Measurements from ENCODE around the gene RETREG1.

RETREG1 gene

DNA sequence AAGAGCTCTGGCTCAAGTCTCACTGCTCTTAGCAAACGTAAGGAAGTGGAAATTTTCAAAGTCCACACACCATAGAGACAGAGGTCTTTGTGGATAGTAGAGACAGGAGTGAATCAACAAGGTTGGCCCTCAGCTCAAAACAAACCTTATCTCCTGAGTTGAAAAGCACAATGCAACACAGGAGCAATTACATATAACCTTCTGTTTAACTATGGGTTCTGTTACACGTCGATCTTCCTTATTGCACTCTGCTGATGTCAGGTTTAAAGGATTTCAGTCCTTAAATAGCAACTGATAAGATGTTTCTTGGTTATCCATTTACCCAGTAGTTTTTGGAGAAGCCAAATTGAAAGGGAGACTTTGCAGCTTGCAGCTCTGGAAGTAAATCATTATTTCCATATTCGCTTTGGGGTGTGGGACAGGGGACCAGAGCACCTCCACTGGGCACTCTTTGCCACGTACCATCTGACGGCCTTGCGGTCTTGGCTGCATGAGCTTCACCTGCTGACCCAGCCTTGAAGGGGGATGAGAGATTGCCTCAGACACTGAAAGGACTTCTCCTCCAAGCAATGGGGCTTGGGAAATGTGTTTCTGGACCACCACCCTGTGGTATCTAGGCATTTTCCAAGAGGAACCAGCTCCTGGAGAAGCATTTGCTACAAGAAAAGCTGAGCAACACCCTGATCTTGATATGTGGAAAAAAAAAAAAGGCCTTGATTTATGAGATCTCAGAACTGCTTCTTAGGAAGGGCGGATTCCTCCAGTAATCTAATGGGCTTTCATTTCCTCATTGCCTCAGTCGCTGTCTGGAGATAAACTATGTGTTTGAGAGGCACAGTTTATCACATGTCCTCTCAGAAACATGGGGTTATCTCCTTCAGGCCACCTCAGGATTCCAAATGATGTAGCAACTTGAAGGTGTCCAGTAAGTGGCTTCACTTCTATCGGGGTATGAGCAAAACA lies 95.0 kb downstream of the RETREG1 start:
- DNase-seq, result no peak

DNA sequence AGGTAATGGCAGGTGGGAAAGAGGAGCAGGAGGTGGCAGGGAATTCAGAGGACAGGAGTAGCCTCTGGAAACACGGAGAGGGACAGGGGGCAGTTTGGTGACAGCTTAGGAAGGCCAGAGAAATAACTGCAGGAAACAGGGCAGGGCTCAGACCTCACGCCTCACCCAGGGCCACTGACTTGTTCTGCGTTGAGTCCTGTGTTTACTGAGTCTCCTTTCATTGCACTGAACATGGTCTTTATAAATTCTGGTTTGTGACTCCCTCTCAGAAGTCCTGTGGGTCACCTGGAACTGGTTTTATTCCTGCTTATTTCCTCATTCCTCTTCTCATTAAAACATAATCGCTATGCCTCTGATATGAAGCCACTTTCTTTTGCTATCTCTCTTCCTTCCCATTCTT lies 96.0 kb downstream of the RETREG1 start:
- no peak for DNase-seq

DNA sequence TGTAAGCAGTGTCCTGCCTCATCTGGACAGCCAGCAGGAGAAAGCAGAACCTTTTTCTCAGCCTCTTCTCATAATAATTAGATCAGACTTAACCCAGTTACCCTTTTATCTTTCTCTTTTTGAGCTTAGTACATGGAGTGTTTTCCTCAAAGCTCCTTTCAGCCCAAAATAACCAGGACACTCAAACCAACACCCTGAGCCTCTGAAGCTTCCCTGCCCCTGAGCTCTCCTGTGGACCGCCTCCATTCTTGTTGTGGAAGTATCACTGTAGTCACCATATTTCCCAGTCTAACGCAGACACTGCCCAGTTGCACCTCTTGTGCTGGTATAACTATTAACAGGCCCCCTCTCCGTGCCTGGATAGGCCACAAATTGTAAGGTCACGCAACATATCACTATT lies 97.4 kb downstream of the RETREG1 start:
- no peak for DNase-seq

DNA sequence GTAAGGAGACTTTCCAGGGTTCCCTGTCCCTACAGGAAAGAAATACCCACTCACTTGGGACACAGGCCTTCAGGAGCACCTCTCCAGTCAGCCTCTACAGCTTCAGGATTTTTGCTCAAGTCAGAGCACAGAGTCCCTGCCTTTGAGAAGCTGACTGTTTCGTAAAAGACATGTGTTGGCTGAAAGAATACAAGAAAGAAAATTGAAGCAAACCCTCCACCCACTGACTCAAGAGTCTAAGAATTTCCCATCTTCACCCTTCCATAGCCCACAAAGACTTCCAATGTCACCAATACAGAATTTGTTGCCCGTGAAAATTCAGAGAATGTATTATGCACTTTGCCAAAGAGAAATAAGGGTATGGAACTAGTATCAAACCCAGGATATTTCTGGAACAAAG lies 98.2 kb downstream of the RETREG1 start:
- no peak for DNase-seq

DNA sequence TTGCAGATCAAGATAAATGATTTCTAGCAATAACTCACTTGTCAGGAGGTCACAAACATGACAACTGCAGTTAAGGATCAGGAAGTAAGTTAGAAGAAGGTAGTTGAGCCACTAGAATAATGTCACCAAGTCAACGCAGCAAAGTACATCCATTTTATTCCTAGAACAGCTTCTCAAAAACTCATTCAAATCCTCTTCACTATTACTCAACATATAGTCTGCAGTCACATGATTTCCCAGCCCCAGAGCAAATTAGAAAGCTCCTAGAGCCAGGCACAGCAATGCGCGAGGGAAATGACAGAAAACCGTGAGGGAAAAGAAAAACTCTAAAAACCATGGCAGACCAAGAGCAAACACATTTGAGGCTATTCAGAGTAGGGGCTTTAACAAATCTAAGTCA lies 101.3 kb downstream of the RETREG1 start:
- no peak for DNase-seq

DNA sequence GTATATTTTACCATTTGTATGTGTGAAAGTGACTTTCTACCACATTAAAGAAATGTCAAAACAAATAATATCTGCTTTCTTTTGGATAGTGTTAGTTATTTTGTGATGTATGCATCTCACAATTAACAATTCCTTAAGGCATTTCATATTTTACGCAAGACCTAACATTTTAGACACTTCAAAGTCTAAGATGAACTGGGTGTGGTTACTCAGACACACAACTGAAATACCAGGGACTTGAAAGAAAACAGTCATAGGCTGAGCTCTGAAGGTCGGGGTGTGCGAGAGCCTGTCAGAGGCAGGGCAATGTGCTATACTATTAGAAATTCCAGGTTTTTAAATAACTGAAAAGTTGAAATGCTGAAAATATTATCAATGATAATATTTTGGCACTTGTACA lies 106.7 kb downstream of the RETREG1 start:
- no peak for DNase-seq

DNA sequence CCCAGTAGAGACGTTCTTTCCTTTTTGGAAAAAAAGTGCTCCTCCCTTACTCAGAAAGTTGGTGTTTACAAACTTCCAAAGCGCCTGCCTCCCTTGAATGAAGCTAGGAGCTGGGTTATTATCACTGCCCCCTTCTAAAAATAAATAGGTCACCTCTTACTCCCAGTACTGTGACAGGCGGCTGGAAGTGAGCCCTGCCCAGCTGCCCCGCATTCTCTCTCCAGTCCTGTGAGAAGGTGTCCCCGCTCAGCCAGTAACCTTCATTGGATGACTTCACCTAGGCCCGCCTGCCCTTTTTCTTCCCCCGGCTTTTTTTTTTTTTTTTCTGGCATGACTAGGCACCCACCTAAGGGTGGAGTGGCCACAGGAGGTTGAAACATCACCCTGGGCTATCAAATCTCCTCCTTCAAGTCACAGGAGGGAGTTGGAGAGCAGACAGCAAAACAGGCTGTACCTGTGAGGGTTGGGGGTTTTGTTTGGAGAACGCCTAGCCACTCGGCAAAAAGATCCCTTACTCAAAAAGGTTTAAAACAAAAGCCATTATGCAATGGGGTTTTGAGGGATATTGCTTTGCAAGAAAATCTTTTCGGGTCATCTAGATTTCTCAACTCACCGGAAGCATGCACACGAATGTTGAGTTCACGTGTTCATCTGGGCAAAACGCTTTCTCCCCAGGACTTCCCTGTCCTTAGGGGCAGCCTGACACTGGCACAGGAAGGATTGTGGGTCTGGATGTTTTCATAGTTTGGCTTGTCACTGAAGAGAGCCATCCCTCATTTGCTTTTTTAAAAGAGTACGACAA lies 107.9 kb downstream of the RETREG1 start:
- DNase-seq, result no peak

DNA sequence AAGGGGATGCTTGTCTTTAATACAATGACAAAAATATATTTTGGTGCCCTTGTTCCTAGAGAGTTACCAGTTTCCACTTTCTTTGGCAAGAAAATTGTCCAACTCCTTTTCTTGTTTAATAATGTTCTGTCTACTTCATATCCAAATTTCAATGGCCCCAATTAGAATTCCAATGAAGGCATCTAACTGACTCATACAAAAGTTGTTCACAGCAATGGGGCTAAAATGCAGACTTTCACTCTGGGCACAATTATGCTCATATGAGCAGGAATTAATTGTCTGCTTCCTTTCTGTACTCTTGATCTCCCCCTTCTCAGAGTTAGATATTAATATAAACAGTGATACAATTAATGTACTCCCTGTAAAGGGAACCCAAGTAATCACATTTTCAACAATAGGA lies 109.1 kb downstream of the RETREG1 start:
- DNase-seq, result no peak

DNA sequence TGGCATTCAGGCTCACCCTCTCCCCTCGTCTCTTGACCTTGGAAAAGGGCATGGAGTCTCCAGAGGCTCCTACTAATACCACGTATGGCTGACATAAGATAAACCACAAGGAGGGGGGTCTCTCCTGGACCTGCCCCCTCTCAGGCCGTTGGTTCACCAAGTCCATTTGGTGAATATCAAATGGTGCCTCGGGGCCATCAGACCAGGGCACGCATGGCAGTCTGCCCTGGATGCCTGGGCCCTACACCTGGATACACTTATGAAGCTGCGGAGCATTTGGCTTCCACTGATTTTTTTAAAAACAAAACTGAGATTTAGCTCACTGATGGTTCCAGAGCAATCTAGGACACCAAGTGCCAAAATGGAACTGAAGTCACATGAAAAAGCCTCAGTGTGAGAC lies 110.9 kb downstream of the RETREG1 start:
- no peak for DNase-seq

DNA sequence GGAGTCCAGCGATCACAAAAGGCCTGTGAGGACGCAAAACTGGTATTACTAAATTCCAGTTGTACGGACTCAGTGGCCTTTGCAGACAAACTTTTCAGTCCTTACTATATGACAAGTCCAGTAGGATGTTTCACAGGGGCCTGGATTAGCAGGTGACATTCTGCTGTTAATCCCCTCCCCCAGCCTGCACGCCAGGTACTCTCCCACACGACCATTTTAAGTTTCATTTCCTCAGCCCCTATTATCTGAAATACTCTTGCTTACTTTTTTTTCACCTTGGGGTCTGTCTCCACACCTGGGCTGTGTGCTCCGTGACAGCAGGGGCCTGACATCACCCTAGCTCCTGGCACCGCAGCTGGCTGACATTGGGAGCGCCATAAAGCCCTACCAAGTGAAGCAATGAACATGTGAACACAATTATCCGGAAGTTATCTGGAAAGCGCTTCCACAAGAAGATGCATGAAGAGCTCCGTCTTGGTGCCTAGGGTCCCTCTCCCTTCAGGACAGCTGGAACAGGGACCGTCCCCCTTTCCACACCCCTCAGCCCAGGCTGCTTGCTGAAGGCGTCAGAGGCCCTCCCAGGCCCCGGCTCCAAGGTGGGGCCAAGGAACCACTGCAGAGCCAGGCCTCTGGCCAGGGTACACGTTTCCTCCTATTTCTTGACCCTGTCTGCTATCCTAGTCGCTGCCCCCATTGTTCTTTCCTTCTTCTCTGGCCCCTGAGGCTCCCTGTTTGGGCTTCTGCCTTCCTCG lies 111.5 kb downstream of the RETREG1 start:
- no peak for DNase-seq

DNA sequence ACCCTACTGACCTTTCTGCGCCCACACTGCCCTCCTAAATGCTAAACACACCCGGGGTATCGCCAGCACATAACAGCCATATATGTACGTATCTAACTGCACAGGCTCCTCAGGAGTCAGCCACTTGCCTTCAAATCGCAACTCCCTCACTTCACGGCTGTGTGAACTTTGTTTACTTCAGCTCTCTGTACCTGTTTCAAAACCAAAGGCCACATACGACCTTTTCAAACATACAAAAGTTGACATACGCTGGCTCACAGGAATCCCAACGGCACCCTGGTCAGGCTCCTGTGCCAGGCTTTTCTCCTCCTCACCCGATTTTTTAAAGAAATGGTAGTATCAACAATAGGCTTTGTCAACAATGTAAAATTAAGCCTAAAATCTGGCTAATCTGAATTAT lies 112.2 kb downstream of the RETREG1 start:
- DNase-seq, result no peak

DNA sequence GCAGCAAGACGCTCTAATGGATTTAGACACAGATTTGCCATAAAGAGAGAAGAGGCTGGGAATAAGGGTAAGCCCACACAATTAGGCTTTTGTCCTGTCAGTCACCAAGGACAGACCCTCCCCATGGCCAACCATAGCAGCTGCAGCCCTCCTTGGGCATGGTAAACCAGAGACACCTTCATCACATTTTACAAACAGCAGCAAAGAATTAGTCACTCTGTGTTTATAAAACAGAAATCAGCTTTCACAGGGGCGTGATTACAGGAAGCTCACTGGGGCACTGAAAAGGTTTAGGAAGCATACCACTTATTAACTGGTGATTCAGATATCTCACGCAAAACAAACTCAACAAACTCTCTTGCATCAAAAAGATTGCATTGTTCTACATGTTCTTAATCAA lies 113.9 kb downstream of the RETREG1 start:
- no peak for DNase-seq

DNA sequence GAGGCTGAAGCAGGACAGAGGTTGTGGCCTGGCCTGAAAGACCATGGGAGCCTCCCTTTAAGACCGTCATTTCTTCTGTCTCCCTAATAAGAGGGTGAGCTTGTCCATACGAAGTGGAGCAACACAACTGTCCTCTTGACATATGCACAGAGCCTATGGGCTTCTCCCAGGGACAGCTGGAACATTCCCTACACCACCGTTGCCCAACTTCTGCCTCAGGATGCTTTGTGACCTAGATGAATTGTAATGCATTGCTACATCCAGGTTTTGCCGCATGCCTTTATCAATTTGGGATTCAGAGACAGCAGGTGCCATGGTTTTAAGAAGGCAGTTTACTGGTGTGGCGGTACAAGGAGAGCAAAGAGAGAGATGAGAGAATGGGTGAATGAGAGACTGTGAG lies 116.8 kb downstream of the RETREG1 start:
- DNase-seq, result no peak

DNA sequence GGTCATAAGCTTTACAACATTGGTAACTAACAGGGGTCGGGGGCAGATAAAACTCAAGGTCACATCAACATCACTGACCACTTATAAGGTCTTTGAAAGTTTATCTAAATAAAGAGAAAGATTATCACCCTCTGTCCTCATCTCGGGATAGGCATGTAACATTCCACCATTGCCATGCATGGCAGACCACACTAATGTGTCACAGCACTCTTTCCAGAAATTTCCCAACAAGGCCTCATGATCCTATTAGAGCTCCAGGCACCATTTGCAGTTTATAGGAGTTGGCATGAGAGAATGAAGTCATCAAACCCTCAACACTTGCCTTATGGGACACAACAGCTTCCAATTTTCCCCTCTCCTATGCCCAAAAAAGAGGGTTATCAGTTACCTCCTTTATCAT lies 119.3 kb downstream of the RETREG1 start:
- no peak for DNase-seq

DNA sequence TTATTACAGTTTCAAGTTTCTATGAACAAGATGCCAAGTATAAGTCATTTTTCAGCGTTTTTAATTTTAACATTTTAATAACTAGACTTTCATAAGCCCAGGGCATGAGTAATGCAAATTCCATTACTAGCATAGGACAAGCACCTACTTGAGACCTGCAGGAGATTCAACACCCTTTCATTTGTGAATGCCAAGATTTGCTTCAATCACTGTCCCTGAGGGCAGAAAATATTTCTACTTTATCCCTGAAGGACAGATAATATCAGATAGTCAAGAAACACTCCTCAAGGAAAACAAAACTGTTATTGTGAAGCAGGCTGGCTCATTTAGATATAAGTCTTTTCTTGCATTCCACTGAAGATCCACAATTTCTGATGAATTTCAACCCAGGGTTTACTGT lies 123.5 kb downstream of the RETREG1 start:
- DNase-seq, result no peak

DNA sequence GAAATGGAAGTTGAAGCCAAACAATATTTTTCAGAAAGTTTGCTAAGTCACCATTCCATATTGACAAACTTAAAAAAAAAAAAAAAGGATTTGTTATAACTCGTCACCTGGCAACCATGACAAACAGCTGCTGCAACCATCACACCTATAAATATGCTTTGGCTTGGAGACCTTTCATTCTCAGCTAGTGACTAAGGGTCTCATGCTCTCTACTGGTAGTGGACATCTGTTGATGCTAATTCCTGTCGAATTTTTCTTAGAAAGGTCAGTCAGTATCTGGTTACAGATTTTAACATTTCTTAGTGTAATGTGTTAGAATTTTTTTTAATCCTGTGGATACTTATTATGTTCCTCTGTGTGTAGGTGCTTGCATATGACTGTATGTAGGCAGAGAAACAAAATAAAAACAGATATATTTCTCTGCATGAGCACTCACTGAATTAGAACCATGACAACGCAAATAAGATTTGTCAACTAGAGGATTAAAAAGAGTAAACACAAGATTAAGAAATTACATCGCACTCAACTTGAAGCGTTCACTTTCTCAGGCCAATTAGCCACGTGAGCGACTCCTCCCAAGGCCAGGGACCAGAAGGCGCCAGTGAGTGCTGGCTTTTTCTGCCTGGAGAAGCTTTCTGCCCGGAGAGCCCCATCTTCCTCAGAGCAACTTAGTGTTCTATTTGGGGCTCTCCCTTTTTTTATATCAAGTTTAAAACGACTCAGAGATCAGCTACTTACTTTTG lies 124.2 kb downstream of the RETREG1 start:
- DNase-seq, result no peak

DNA sequence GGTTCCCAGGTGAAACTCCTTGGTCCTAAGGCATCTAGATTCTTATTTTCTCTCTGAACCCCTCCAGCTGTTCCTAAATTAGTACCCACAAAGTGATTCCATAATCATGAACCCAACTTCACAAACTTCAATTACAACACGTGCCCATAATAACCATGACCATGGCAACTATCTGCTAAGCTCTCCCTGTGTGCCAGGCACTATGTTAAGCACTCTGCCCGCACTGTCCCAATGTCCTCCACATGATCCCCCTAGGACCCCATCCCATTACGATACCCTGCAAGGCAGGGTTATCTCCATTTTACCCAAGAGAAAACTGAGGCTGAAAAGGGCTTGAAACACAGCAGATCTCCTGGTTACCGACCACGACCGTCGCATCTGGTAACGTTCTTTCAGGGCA lies 125.9 kb downstream of the RETREG1 start:
- no peak for DNase-seq

DNA sequence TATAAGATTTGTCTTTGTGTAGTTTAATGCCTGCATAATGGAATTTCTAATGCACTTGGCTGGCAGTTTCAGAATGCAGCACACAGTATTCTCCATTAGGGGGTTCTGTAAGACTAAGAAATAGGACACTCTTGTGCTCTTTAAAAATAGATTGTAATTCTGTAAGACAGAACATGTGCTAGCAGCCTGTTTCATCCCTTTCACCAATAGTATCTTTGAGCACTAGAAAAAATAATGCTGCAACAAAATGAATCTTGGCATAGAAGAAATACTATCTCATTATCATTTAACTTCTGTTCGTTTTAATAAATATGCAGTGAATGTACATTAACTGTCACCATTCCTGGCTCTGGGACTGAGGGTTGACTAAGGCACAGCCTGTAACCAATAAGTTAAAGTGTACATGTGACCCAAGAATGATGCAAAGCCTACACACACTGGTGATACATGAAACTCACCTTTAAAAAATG lies 127.4 kb downstream of the RETREG1 start:
- no peak for DNase-seq

DNA sequence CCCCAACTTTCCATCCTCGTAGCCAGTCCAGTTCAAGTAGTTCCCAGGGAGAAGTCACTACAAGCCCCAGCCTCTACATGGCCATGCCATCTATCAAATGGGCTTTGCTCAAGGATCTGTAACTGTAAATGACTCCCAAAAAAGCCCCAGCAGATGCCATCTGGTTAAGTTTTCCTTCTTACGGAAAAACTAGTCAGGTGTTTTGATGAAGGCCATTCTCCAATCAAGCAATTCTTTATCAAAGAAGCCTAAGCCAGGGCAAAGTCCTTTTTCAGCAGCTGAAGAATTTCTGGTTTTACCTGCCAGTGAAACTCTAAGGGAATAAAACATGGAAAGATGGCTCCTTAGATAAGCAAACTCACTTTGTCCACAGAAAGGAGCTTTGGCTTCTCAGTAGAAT lies 129.3 kb downstream of the RETREG1 start:
- no peak for DNase-seq

DNA sequence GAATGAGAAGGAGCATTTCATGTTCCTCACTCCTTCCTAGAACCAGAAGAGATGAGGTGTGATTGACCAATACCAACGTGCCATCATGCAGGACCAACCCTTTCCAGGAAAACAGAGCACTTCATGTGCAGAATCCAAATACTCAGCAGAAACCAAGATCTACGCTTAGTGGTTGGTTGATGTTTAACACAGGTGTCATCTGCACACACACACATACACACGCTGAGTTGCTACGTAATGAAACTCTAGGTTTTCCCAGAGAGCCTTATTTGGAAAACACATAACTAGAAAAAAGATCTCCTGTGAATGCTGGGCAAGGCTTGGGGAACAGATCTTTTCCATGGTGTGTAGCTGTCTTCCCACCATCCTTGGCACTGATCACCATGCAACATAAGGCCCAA lies 130.1 kb downstream of the RETREG1 start:
- DNase-seq, result no peak

DNA sequence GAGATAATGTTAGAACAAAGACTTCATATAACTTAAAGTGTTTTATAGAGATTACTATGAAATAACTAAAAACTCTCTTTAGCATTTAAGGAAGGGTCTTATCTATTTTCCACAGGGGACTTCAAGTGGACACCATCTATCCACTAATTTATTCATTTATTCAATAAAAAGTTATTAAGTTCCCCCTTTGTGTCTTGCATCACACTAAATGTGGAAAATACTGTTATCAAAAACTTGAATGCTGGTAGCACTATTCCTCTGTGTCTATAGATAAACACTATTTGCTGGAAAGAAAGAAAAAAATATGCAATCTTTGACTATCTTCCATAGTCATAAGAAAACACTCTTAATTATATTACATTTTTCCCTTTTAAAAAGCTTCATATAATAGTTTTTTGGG lies 131.1 kb downstream of the RETREG1 start:
- DNase-seq, result no peak

DNA sequence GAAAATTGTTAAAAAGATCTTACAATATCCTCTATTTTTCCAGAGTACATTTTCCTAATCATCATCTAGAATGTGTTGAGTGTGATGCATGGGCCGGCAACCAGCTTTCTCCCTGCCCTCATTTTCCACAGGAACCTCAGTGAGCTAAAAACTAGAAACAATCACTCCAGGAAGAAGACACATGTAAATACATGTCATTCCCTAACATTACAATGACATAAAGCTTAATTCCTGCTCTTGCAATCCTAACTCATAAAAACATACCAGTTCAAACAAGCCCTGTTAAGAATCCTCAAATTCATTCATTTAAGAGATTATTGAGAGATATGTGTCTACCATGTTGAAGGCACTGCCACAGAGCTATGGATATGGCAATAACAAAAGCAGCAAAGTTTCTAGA lies 132.7 kb downstream of the RETREG1 start:
- no peak for DNase-seq

DNA sequence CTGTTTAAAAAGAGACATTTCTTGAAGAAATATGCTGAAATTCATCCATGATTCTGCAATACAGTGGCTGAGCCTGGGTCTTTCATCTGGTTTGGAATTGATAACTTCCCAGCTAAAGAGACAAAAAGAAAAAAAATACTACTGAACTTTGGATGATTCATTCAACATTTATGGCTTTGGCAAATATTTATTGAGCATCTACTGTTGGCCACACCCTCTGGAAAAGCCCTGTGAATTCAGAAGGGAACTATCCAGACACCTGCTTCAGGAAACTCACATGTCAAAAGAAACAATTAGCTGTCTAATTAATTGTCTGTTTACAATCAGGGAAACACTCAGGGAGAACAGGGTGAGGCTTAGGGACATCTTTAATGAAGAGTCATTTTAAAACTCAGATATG lies 133.4 kb downstream of the RETREG1 start:
- DNase-seq, result no peak
